GM19043 (cell line): Measurements from ENCODE around the gene MVB12B.

Experiments used
- ATAC-seq: cut with Tn5 transposase; IDR thresholded peaks from one replicate; pipeline ENCODE4 v1.9.1; 2021; ENCODE audit warnings: low read depth; ENCODE audit not compliant: unreplicated experiment

MVB12B gene

DNA sequence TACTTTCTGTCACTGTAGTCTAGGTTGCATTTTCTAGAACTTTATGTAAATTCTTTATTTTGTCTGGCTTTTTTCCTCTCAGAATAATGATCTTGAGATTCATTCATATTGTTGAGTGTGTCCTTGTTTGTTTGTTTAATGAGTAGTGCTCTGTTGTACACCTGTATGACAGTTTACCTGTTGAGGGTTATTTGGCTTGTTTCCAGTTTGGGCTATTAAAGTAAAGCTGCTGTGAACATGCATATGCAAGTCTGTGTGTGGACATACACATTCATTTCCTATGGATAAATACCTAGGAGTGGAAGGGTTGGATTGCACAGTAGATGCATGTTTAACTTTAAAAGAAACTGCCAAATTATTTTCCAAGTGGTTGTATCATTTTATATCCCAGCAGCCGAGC is 30.4 kb downstream of the MVB12B start:
- no peak for ATAC-seq

DNA sequence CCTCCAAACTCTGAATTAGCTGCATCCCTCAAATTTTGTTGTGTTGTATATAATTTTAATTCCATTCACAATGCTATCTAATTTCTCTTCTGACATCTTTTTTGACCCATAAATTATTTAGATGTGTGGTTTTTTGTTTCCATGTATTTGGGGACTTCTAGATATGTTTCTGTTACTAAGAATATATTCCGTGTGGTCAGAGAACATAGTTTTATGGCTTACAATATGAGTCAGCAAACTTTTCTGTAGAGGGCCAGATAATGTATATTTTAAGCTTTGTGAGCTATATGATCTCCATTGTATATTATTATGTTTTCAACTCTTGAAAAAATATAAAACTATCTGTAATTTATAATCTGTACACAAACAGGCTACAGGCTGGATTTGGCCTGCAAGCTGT is 33.4 kb downstream of the MVB12B start:
- ATAC-seq: no peak

DNA sequence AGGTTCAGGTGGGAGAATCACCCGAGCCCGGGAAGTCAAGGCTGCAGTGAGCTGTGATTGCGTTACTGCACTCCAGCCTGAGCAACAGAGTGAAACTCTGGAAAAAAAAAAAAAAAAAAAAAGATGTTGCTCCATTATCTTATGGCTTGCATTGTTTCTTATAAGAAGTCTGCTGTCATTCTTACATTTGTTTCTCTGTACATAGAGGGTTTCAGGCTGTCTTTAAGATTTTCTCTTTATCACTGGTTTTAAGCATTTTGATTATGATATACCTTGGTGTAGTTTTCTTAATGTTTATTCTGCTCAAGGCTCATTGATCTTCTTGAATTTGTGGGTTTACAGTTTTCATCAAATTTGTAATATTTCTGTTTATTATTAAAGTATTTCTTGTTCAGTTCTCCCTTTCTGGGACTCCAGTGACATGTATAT is 35.2 kb downstream of the MVB12B start:
- ATAC-seq: no peak

DNA sequence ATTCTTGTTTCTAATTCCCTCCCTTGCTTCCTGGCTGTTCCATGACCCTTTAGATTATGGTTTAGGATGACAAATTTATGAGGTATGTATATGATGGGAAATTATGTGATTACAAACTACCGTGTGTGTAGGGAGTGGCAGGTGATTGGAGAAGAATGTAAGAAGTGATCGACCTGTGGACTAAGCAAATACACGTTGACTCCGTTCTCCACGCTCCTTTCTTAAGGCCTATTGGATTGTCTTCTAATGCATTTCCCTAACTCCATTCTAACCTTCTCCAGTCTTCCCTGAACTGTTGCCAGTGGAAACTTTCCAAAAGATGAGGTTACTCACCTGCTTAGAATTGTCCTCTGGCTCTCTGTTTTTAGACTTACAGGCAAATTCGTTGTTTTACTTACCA is 36.6 kb downstream of the MVB12B start:
- no peak for ATAC-seq

DNA sequence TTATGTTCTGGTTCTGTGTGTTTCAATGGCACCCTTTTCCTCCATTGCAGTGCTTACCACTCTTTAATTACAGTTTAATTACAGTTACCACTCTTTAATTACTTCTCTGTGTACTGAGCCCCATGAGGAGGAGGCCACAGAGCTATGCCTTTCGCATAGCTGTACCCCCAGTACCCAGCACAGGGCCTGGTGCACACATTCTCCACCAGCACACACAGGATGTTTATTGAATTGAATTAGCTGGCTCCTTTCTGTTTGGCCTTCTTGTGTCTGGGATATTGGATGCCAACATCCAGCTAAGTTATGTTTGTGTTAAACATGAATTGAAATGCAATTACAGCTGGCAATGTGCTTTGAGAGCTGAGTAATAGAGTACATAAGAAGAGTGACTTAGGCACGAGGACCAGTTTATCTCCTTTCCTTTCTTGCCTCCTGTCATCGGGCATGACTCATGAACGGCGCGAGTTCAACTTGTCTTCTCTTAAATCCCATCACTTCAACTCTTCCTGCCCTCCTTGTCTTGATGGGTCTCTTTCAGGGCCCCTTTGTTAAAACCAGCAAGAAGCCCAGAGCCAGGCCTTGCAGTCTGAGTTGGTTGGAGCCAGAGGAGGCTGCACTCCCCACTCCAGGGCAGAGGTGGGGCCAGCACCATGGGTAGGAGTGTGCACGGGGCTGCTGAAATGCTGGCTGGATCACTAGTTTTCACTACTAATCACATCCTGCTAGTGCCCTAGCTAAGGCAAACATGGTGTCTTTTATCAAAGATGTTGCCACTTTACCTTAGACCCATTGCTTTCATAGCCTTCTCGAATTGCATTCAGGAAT is 37.4 kb downstream of the MVB12B start:
- ATAC-seq: no peak

DNA sequence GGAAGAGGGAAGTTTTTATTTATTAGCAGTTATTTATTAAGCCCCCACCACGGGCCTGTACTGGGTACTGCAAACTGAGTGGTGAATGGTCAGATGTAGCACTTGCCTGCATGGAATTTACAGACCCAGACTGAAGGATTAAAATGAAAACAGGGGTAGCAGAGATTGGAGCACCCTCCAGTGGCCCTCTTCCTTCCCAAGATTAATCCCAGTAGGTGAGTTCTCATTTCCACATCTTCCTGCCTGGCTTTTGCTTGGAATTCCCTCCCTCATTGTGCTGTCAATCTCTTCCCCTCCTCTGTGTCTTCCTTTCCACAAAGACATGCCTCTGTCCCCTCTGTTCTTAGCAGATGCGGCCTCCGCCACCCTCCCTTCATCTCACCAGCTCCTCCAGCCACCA is 39.2 kb downstream of the MVB12B start:
- no peak for ATAC-seq

DNA sequence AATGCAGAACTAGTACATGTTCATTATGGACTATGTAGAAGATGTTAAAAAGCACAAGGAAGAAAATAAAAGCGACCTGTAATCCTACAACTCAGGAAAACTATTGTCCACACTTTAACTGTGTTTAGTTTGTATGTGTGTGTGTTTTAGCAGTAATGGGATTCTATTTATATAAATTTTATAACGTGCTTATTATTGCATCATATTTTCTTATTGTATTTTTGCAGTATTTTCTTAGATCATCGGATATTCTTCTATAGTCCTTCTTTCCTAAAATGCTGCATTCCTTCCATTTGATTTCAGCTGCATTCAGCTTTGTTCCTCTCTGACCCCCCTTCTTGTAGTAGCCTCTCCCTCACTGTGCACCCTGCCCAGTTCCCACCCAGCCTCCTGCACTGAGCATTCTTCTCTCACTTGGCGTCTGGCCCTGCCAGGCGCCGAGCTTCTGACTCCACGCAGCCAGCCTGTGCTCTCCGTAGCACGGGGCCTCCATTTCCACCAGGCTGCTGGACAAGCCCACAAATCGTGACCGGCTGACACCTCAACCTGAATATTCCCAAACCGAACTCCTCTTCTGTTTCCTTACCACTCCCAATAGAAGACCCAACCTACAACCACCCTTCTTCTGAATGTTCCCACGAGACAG is 39.9 kb downstream of the MVB12B start:
- ATAC-seq: no peak

DNA sequence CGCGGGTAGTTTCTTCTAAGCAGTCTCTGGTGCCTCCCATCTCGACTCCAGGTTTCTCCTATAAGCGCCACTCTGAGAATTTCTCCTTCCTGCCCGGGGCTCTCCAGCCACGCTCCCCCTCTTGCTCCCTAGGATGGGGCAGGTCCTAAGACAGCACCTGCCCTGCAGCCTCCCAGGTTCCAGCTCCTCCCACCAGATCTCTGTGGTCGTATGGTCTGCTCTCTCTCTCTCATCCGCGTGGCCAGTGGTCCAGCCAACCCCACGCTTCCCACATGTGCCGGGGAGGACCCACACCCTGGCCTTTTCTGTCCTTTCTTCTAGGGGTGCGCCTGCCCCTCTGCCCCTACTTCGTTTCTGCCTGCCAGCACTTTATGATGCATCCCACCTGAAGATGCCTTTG is 40.5 kb downstream of the MVB12B start:
- ATAC-seq: no peak

DNA sequence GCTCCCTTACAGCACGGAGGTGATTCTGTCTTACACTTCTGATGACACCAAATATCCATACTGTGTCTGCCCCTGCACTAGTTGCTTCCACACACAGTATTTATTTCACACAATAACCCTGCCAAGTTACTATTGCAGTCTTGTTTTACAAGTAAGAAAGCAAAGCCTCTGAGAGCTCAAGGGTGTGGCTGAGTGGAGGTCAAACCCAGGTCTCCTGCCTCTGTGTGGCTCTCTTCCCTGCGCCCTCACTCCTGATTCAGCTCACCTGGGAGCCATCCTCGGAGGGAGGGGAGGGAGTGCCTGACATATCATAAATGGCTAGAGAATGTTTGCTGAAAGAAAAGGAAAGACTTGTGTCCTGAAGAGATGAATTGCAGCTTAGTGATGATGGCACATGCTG is 41.0 kb downstream of the MVB12B start:
- no peak for ATAC-seq

DNA sequence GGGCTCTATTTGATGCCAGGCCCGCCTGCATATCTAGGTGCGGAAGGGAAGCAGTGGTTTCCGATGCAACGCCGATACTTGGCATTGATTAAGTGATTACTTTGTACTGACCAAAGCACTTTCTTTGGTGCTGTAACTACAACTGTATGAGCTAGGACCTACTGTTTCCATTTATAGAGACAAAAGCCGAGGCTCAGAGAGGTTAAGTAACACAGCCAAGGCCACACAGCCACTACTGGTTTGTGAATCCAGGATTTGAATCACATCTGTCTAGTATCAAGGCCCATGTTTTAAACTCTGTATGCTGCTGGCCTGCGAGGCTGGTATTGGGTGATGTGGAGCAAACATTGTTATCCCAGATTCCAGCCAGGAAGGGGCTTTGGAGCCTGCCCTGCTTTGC is 41.4 kb downstream of the MVB12B start:
- no peak for ATAC-seq

DNA sequence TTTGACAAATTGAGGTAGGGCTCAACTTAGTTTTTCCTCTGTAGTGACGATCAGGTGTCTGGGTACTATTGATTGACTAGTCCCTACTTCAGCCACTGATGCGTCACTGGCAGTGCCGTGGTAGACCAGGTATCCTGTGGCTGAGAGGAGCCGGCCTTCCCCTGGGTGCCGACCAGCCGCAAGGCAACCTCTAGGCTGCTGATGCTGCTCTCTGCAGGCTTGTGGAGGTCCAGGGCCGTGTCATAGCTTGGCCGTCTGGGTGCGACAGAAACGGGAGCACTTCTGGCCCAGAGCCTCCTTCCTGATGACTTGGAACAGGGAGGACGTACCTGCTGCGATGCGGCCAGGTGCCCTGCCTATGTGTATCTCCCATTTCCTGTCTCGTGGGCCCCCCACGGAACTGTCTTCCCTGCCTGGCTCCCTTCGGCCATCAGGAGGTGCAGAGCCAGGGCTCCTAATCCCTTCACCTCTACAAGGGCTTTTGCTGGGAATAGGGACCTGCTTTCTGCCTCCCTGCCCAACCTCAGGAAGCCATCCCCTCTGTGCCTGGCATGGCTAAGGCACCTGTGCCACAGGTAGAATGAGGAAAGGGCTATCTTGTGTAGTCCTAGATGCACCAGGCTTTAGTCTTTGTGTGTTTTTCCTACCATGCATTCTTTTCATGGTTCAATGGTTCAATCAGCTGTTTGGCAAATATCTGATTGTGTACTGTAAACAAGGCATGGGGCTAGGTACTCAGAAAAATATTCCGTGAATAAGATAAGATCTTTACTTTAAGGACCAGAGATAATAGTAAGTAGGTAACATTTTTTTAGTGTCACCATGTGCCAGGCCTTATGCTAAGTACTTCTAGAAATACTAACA is 44.6 kb downstream of the MVB12B start:
- no peak for ATAC-seq

DNA sequence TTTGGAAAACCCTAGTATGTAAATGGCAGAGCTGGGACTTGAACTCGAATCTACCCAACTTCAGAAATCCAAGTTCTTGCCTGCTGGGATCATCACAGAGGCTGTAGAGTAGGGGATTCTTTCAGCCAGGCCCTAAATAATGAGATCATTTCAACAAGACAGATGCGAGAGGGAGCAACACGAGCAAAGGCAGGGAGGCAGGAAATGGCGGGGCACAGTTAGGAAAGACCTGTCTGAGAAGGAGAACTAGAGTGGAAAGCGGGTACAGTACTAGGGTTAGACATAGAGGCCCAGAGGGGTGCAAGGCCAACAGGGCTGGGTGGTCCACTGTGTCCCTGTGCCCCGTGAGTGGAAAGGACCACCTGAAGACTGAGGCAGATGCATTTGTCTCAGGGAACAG is 46.1 kb downstream of the MVB12B start:
- no peak for ATAC-seq

DNA sequence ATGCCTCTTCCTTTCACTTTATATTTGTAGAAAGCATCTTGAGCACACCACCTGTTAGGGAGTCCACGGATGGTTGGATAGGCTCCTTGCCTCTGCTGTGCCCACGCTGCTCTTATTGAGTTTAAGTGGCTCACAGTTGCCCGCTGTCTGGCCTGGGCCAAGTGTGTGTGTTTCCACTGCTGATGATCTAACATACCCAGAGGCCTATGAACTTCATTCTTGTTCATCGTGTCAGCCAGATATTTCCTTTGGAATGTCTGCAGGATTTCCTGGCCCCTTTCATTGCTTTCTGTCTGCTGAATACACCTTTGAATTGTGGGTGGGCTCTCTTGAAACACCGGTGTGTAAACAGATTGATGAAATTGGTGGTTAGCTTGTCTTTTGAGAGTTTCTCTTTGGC is 46.6 kb downstream of the MVB12B start:
- no peak for ATAC-seq

DNA sequence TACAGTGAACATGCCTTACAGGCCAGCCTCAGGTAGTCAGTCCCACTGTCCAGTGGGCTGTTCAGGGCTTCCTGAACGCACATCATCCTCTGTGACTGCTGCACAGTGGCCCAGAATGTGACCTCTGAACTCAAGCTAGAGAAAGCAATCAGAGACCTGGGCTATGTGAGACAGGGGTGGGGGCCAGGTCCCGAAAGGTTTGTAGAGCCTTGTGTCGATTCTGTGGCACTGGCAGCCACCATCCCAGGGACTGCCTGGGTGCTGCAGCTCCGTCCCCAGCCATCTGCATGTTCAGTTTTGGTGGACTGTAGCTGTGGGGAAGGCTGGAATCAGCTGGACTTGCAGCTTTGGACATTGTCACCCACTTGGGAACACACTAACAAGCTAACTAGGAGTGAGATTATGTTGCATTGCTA is 47.7 kb downstream of the MVB12B start:
- ATAC-seq: no peak

DNA sequence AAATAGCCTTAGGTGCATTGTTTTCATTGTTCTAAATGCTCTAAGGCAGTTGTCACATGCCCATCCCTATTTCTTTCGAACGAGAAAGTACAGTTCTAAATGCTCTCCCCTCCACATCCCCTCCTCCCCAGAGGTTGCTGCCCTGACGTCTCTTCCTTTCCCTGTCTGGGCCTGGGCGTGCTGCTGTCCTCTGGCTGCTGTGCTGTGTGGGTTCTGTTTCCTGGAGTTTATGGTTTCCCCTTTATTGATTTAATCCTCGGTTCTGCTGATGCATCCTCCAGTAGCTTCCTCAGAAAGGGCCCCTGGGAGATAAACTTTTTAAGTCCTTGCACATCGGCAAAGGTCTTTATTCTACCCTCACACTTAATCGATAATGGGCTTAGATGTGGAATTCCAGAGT is 48.8 kb downstream of the MVB12B start:
- no peak for ATAC-seq

DNA sequence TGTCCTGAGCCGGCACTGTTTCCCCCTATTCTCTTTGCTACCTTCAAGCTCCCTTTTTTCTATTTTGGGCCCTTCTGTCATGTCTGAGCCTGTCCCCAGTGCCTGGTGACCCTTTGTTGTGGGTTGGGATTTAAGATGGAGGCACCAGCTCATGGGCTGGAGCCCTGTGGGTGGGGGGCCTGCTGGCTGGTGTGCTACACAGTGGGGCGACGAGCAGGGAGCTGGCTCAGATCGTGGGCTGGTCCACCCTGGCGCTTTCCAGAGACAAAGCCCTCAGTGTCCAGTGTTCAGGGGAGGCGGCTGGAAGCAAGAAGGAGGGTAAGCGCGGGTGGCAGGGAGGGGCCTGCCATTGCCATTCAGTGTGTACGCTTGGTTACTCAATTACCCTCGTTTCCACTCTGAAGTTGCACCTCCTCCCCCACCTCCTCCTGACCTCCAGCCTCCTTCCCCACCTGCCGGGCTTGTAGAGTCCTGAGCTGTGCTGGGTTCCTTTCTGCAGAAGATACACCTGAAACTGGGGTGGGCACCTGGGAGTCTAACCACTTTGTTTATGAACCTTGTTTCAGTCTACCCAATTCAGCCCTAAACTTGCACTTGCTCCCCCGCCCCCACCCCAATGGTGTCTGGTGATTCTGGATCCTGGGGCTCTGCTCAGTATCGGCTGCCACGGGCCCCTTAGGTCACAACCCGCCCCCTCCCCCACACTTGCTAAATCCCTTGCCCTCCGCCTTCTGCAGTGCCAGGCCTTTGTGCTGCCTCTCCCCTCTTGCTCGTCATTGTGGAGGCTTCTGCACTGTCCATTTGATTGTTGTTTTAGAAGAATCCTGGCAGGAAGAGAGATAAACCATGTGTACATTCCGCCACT is 49.9 kb downstream of the MVB12B start:
- ATAC-seq: no peak

DNA sequence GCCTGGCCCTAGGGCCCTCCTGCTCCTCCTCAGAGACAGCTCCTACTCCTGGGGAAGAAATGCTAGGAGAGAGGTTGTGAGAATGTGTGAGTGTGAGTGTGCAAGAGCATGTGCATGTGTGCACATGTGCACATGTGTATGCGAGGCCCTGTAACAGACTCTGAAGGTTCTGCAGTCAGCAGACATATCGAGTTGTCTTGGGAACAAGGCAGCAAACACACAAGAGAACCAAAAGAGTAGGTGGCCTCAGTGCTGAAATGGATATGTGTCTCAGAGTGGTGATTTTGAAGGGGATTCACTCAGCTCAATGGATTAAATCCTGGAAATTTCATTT is 50.5 kb downstream of the MVB12B start:
- no peak for ATAC-seq

DNA sequence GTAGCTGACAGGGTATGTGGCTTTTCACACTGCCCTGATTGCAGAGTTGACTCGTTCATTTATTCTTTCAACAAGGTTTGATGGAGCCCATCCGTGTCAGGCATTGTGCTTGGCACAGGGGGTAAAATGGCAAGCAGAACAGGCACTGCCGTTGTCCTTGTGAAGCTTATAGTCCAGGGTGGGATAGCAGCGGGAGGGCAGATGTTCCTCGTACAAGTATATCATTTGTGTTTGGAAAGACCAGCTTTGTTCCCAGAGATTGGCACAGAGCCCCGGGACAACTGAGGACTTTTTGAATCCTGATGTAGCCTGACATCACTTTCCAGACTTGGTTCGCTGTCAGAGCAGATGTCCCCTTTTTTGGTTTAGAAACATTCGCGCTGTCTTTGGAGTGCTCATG is 50.9 kb downstream of the MVB12B start:
- ATAC-seq: no peak

DNA sequence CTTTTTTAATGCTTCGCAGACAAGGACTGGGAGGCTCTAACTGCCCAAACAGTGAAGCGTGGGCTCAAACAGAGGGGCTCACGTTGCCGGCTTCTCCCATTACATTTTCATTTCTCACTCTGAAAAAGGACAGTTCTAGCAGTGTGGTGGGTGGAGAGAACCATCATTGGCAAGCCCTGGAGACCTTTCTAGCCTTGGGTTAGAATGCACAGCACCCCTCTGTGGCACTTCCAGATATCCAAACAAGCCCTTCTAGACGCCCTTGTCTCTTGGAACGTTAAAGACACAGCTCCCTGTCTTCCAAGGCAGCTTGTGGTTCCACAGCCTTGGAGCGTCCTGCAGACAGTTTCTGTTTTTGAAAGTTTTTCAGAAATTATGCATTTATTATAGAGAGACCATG is 52.1 kb downstream of the MVB12B start:
- ATAC-seq: no peak

DNA sequence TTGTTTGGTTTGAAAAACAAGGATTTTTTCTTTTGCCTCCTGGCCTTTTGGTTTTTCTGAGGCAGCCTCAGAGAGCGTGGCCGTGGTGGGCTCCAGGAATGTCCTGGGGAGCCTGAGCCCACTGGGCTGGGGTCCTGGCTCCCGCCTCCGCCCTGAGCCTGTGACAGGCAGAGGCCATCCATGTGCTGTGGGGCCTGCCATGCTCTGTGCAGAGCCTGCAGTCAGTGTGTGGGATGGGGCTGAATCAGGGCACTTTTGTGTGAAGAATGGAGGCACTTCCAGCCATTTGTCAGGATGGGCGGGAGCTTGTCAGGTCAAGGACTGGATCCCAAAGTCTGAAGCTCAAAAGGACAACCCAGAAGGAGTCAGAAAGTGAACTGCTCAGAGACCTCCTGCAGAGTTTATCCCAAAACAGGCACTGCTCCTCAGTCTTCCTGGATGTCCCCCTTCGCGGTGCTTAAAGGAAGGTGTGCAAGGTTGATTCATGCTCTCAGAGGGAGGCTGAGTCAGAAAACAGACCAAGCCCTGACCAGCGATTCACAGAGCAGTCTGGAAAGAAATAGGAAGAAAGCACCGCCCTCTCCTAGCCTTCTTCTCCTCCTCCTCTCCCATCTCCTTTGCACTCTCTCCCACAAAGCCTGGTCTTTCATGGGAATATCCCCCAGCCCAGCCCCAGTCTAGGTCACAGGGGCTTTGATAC is 53.2 kb downstream of the MVB12B start:
- ATAC-seq: no peak
